ENCODE results near the gene ERVH48-1.
"Not testable (repeated sequence)": the region's sequence is repeated elsewhere in the genome, so short reads cannot be mapped to it uniquely, and the experiment has no call there.

ERVH48-1 gene

GRCh38 chr21:42892931-42893755 lies 32.3 kb downstream of the ERVH48-1 start, which contains the start of gene NDUFV3:
Gene NDUFV3, plus strand, starts transcription at chr21:42893309. Its CDS starts 25 bp downstream, at chr21:42893334.
- peak within 1 kb of the TSS; percentile 95 for H3K4me3 ChIP-seq (ENCODE audit: low read depth, low read length)
- TF ChIP-seq CTCF (IDR thresholded peaks at IDR 0.05; ENCODE audit: low read depth, low read length): no peak

GRCh38 chr21:42892582-42892930 lies 32.9 kb downstream of the ERVH48-1 start:
- peak overlapping the region; percentile 95 for H3K4me3 ChIP-seq (ENCODE audit: low read depth, low read length)
- TF ChIP-seq CTCF (IDR thresholded peaks at IDR 0.05; ENCODE audit: low read depth, low read length): no peak

GRCh38 chr21:42887326-42887725 lies 38.1 kb downstream of the ERVH48-1 start:
- no peak for TF ChIP-seq CTCF (IDR thresholded peaks at IDR 0.05; ENCODE audit: low read depth, low read length)

GRCh38 chr21:42883921-42884320 lies 41.5 kb downstream of the ERVH48-1 start:
- no peak overlapping the region for H3K4me3 ChIP-seq (ENCODE audit: low read depth, low read length)
- TF ChIP-seq CTCF (IDR thresholded peaks at IDR 0.05; ENCODE audit: low read depth, low read length): no peak

More at GRCh38 chr21:42887326-42887725, 38.1 kb downstream of the ERVH48-1 start:
- H3K4me3 ChIP-seq (ENCODE audit: low read depth, low read length): no peak overlapping the region

GRCh38 chr21:42880352-42880751 lies 45.1 kb downstream of the ERVH48-1 start:
- no peak for TF ChIP-seq CTCF (IDR thresholded peaks at IDR 0.05; ENCODE audit: low read depth, low read length)
- peak overlapping the region; percentile 90 for H3K4me3 ChIP-seq (ENCODE audit: low read depth, low read length)

- TF ChIP-seq CTCF (IDR thresholded peaks at IDR 0.05; ENCODE audit: low read depth, low read length): no peak
- peak within 1 kb of the TSS; percentile 90 for H3K4me3 ChIP-seq (ENCODE audit: low read depth, low read length)
These were observed 46.2 kb downstream of the ERVH48-1 start, which contains the start of gene WDR4 for GRCh38 chr21:42878993-42879787. Gene WDR4, minus strand, starts transcription at chr21:42879539. Its CDS starts 44 bp downstream, at chr21:42879495.

GRCh38 chr21:42878678-42878992 lies 46.8 kb downstream of the ERVH48-1 start:
- H3K4me3 ChIP-seq (ENCODE audit: low read depth, low read length): peak overlapping the region; percentile 90
- TF ChIP-seq CTCF (IDR thresholded peaks at IDR 0.05; ENCODE audit: low read depth, low read length): no peak

GRCh38 chr21:42875811-42876210 lies 49.6 kb downstream of the ERVH48-1 start:
- H3K4me3 ChIP-seq (ENCODE audit: low read depth, low read length): not testable (repeated sequence)
